Tibial nerve (tissue), 4 donors: ENCODE results near the gene ADSS1. TPM values are rescaled to one million over a fixed set of nuclear protein-coding genes. Genes with fewer than 3 reads are reported as not detected.

Experiments used
- DNase-seq, 2 donors: peaks; one replicate each; pipeline ENCODE4 v3.0.0-alpha.2; 2019; ENCODE audit warnings: low spot score in 2 of 2
- H3K27ac ChIP-seq, 4 donors: fragments of 200-600 bp; sonication (generic) in 3 of 4; one replicate each; pipeline ENCODE4 v1.5.1; 2017 to 2019; ENCODE audit warnings: mild to moderate bottlenecking in 1 of 4
- H3K27me3 ChIP-seq, 2 donors: fragments of 200-600 bp; sonication (generic) in 1 of 2; one replicate each; pipeline versions ENCODE4 v1.5.1 to v1.6.0; 2017 to 2019
- H3K36me3 ChIP-seq, 3 donors: fragments of 200-600 bp; sonication (generic); one replicate each; pipeline ENCODE4 v1.5.1; 2018 to 2019
- H3K4me1 ChIP-seq, 4 donors: fragments of 200-600 bp; sonication (generic) in 3 of 4; one replicate each; pipeline ENCODE4 v1.5.1; 2017 to 2019
- H3K4me3 ChIP-seq, 4 donors: fragments of 200-600 bp; sonication (generic) in 3 of 4; one replicate each; pipeline ENCODE4 v1.5.1; 2017 to 2019; ENCODE audit warnings: mild to moderate bottlenecking in 1 of 4, moderate library complexity in 1 of 4
- H3K9me3 ChIP-seq, 4 donors: fragments of 200-600 bp; sonication (generic) in 3 of 4; one replicate each; pipeline ENCODE4 v1.5.1; 2017 to 2019
- EP300 ChIP-seq, 2 donors: sonication (generic); formaldehyde crosslinking; IDR thresholded peaks; one replicate each; pipeline ENCODE4 v1.6.1; 2017; ENCODE audit warnings: antibody characterized with exemption in 2 of 2, mild to moderate bottlenecking in 1 of 2
- POLR2A ChIP-seq, 2 donors: fragments of 450-650 bp; IDR thresholded peaks; one replicate each; pipeline ENCODE4 v1.6.1; 2017; ENCODE audit warnings: antibody characterized with exemption in 2 of 2, mild to moderate bottlenecking in 2 of 2, moderate library complexity in 2 of 2
- WGBS, 2 donors: methylation state at CpG; one replicate each; pipeline ENCODE4 v1.1.5; 2018; 5-methylcytosine and 5-hydroxymethylcytosine counted together
- total RNA-seq, 4 donors: library from RNA; depleted of rRNA; stranded (reverse); fragments of >200 nt; gene quantifications; one replicate each; pipeline ENCODE4 v1.1.0, GENCODE V29; 2016
- TF ChIP-seq, protein P1 (sequence below), 5 experiments: fragments of 200-600 bp in 3 of 5; fragments of 450-650 bp in 2 of 5; sonication (generic) in 3 of 5; IDR thresholded peaks; one replicate each; pipeline ENCODE4 v1.5.1; 2016 to 2019; ENCODE audit warnings: antibody characterized with exemption in 5 of 5, mild to moderate bottlenecking in 3 of 5, moderate library complexity in 2 of 5

The ADSS1 gene
- total RNA-seq, 4 donors from 2014 or later: 4.8 to 11.4 (median 6.3) TPM

DNA sequence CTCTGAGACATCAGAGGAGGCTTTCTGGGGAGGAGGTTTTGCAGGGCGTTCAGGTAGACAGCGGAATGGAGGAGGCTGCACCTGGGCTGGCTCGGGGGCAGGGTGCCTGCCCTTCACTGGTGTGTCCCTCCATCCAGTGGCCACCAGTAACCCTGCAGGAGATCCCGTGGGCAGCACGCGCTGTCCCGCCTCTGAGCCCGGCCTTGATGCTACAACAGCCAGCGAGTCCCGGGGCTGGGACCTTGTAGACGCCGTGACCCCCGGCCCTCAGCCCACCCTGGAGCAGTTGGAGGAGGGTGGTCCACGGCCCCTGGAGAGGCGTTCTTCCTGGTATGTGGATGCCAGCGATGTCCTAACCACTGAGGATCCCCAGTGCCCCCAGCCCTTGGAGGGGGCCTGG, 10.0 kb upstream of the ADSS1 start:
- Histone ChIP-seq H3K27ac (peak overlapping the region in 2 of 4 donors; percentile 42 to 51), H3K4me3 (no peak overlapping the region), H3K27me3 (no peaks in the 10 kb centered on the region), H3K4me1 (peaks cover 0 to 10% (median 0%) of the 10 kb centered on the region in 4 donors), H3K9me3 (no peaks in the 10 kb centered on the region), H3K36me3 (peaks cover 16 to 99% (median 40%) of the 10 kb centered on the region in 3 donors)
- WGBS, 2 donors: 84 to 88% methylated on average over 3 to 6 of the region's 16 CpGs
- DNase-seq: no peak
- TF ChIP-seq POLR2A (IDR thresholded peaks at IDR 0.05) (no peak), EP300 (IDR thresholded peaks at IDR 0.05) (no peak)
- TF ChIP-seq, protein P1, sequence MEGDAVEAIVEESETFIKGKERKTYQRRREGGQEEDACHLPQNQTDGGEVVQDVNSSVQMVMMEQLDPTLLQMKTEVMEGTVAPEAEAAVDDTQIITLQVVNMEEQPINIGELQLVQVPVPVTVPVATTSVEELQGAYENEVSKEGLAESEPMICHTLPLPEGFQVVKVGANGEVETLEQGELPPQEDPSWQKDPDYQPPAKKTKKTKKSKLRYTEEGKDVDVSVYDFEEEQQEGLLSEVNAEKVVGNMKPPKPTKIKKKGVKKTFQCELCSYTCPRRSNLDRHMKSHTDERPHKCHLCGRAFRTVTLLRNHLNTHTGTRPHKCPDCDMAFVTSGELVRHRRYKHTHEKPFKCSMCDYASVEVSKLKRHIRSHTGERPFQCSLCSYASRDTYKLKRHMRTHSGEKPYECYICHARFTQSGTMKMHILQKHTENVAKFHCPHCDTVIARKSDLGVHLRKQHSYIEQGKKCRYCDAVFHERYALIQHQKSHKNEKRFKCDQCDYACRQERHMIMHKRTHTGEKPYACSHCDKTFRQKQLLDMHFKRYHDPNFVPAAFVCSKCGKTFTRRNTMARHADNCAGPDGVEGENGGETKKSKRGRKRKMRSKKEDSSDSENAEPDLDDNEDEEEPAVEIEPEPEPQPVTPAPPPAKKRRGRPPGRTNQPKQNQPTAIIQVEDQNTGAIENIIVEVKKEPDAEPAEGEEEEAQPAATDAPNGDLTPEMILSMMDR (IDR thresholded peaks at IDR 0.05): no peak

DNA sequence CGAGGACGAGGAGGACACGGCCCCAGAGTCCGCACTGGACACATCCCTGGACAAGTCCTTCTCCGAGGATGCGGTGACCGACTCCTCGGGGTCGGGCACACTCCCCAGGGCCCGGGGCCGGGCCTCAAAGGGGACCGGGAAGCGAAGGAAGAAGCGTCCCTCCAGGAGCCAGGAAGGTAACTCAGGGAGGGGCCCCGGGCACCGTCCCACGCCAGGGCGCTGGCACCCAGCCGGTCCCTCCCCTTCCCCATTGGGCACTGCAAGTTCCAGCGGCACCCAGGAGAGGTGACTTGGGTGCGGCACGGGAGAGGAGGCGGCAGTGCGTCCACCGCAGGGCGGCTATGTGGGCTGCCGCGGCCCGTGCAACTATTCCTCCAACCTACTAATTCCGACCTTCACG, 9.3 kb upstream of the ADSS1 start:
- DNase-seq: no peak
- Histone ChIP-seq H3K27ac (peak overlapping the region in 2 of 4 donors; percentile 38 to 42), H3K4me3 (no peak overlapping the region), H3K27me3 (no peaks in the 10 kb centered on the region), H3K36me3 (peaks cover 16 to 99% (median 40%) of the 10 kb centered on the region in 3 donors), H3K9me3 (no peaks in the 10 kb centered on the region), H3K4me1 (peaks cover 0 to 10% (median 0%) of the 10 kb centered on the region in 4 donors)
- WGBS, 2 donors: 89 to 90% methylated on average over 30 of the region's 31 CpGs
- TF ChIP-seq EP300 (IDR thresholded peaks at IDR 0.05) (no peak), POLR2A (IDR thresholded peaks at IDR 0.05) (no peak)
- TF ChIP-seq, protein P1 (IDR thresholded peaks at IDR 0.05): no peak

DNA sequence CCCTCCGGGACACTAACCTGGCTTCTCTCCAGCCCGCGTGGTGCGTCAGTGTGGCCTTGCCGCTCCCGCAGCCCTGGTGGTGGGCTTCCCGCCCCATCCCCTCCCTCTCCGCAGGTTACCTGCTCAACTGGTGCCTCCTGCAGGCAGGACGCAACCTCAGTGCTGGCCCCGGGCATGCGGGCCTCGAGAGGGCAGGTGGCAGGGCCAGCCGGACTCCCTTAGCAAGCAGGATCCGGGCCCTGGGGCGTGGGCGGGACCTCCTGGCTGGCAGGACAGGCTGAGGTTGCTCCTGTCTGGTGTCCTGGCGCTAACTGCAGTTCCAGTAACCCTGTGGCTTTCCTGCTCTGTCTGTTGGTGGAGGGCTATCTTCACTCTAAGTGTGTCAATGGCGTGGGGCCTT, 8.6 kb upstream of the ADSS1 start:
- no peaks in the 10 kb centered on the region for H3K27me3 ChIP-seq
- peaks cover 0 to 10% (median 0%) of the 10 kb centered on the region in 4 donors for H3K4me1 ChIP-seq
- WGBS, 2 donors: 75 to 86% methylated on average over 10 to 13 of the region's 18 CpGs
- no peaks in the 10 kb centered on the region for H3K9me3 ChIP-seq
- H3K27ac ChIP-seq: peak overlapping the region in 2 of 4 donors; percentile 1 to 38
- no peak overlapping the region for H3K4me3 ChIP-seq
- TF ChIP-seq EP300 (IDR thresholded peaks at IDR 0.05): no peak
- no peak for TF ChIP-seq POLR2A (IDR thresholded peaks at IDR 0.05)
- TF ChIP-seq, protein P1 (IDR thresholded peaks at IDR 0.05): no peak
- peaks cover 10 to 99% (median 40%) of the 10 kb centered on the region in 3 donors for H3K36me3 ChIP-seq
- no peak for DNase-seq

DNA sequence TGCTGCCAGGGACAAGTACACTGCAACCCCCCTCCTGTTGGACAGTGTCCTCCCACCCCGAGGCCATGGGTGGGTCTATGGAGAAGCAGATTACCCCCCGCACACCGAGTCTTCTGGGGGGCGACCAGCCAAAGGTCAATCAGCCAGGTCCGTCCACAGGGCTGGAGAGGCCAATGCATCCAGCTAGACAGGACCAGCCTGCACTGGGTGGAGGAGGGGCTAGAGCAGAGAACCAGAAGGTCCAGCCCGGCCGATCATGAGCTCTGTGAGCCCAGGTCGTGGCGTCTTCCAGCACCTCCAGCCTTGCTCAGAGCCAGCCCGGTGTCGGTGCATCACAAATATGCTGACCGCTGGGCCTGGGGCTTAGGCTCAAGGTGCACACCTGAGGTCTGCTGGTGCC, 8.2 kb upstream of the ADSS1 start:
- no peak overlapping the region for H3K4me3 ChIP-seq
- no peak for TF ChIP-seq POLR2A (IDR thresholded peaks at IDR 0.05)
- TF ChIP-seq EP300 (IDR thresholded peaks at IDR 0.05): no peak
- TF ChIP-seq, protein P1 (IDR thresholded peaks at IDR 0.05): no peak
- H3K9me3 ChIP-seq: no peaks in the 10 kb centered on the region
- no peaks in the 10 kb centered on the region for H3K27me3 ChIP-seq
- WGBS, 2 donors: 83 to 89% methylated on average over 7 to 10 of the region's 12 CpGs
- peaks cover 0 to 10% (median 0%) of the 10 kb centered on the region in 4 donors for H3K4me1 ChIP-seq
- DNase-seq: no peak
- H3K36me3 ChIP-seq: peaks cover 10 to 94% (median 38%) of the 10 kb centered on the region in 3 donors
- H3K27ac ChIP-seq: peak overlapping the region in 1 of 4 donors; percentile 65

DNA sequence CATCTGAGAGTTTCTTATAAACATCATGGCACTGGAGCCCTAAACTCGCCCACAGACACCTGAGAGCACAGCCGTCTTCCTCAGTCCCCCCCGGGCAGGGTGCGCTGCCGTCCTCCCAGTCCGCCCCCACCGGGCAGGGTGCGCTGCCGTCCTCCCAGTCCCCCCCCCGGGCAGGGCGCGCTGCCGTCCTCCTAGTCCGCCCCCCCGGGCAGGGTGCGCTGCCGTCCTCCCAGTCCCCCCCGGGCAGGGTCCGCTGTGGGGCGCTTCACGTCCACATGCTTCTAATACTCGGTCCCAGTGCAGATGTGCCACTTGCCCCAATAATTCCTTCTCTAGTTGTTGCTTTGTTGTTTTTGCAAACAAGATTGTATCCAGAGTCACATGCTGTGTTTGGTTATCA, 6.9 kb upstream of the ADSS1 start:
- no peak overlapping the region for H3K4me3 ChIP-seq
- H3K27me3 ChIP-seq: no peaks in the 10 kb centered on the region
- H3K4me1 ChIP-seq: peaks cover 0 to 15% (median 3%) of the 10 kb centered on the region in 4 donors
- peaks cover 10 to 90% (median 25%) of the 10 kb centered on the region in 3 donors for H3K36me3 ChIP-seq
- no peak for DNase-seq
- H3K9me3 ChIP-seq: no peaks in the 10 kb centered on the region
- WGBS, 2 donors: 61 to 64% methylated on average over 18 to 22 of the region's 22 CpGs
- no peak for TF ChIP-seq POLR2A (IDR thresholded peaks at IDR 0.05)
- TF ChIP-seq, protein P1 (IDR thresholded peaks at IDR 0.05): no peak
- no peak for TF ChIP-seq EP300 (IDR thresholded peaks at IDR 0.05)
- H3K27ac ChIP-seq: peak overlapping the region in 3 of 4 donors; percentile 30 to 65 (median 49)
